Measurements from ENCODE around the gene ABHD17A. TPM values are rescaled to one million over a fixed set of nuclear protein-coding genes. Genes with fewer than 3 reads are reported as not detected.
A peak's percentile ranks its signal among the peaks of the same experiment; 100 is the strongest.

The ABHD17A gene
- total RNA-seq, 1 experiment from 2014 or later, result 68.2 TPM

- TF ChIP-seq EZH2 (IDR thresholded peaks at IDR 0.05), result no peak
- TF ChIP-seq SRF (IDR thresholded peaks at IDR 0.05; ENCODE audit: low read depth), result no peak
- TF ChIP-seq ZNF274 (IDR thresholded peaks at IDR 0.05; ENCODE audit: low read depth, low read length), result no peak
- no peak for TF ChIP-seq REST (IDR thresholded peaks at IDR 0.05; ENCODE audit: low read depth)
- TF ChIP-seq ZFX (IDR thresholded peaks at IDR 0.05), result no peak
- H3K36me3 ChIP-seq (ENCODE audit: control insufficient read depth in 1 of 2, insufficient read depth in 2 of 2, low read length in 2 of 2), result no peaks in the 10 kb centered on the region
- no peaks in the 10 kb centered on the region for H3K27me3 ChIP-seq (ENCODE audit: insufficient read depth, low read length)
- H4K20me1 ChIP-seq (ENCODE audit: insufficient read depth), result no peaks in the 10 kb centered on the region
- H3K9me2 ChIP-seq (ENCODE audit: insufficient read depth), result no peaks in the 10 kb centered on the region
- ATAC-seq (no peak), DNase-seq (ENCODE audit: low read depth, low spot score) (no peak)
- H2AFZ ChIP-seq (ENCODE audit: low read depth, low read length, poor library complexity, severe bottlenecking), result no peak overlapping the region
- intact Hi-C loops (cut with micrococcal nuclease), result no loop called here
- no peak overlapping the region; a peak in 1 of 4 replicates for H3K4me3 ChIP-seq (replicated peaks in 1 of 2; ENCODE audit: low read depth in 1 of 2, low read length in 2 of 2)
- H3K9me3 ChIP-seq (ENCODE audit: control insufficient read depth in 1 of 2, insufficient read depth in 1 of 2, low read depth in 1 of 2, low read length in 2 of 2), result no peaks in the 10 kb centered on the region
- peaks cover 44% of the 10 kb centered on the region for H3K79me2 ChIP-seq (ENCODE audit: insufficient read depth, low read length)
- ChIA-PET RAD21 (ENCODE audit: low non-redundant PET in 1 of 2, low total read pairs in 2 of 2, uncharacterized antibody in 2 of 2, unreplicated experiment in 2 of 2) (no interaction called here), CTCF (no interaction called here), POLR2A (no interaction called here)
- H3K4me1 ChIP-seq (ENCODE audit: control insufficient read depth in 1 of 2, insufficient read depth in 2 of 2, low read length in 2 of 2), result peaks cover 10 to 30% of the 10 kb centered on the region in 2 experiments; a peak in 3 of 4 replicates
- H3K4me2 ChIP-seq (ENCODE audit: low read length), result peak overlapping the region; percentile 94
- H3K27ac ChIP-seq (ENCODE audit: low read depth, low read length), result no peak overlapping the region
- peak overlapping the region; percentile 94 for H3K9ac ChIP-seq (ENCODE audit: low read length)
- BruUV-seq (replicated peaks), result no TSS peak
Measured at GRCh38 chr19:1882786-1883692, 2.3 kb downstream of the ABHD17A start.
